Measurements from ENCODE around the gene PP2D1. TPM values are rescaled to one million over a fixed set of nuclear protein-coding genes. Genes with fewer than 3 reads are reported as not detected.
"Not testable (repeated sequence)": the region's sequence is repeated elsewhere in the genome, so short reads cannot be mapped to it uniquely, and the experiment has no call there.

PP2D1 gene
- total RNA-seq, 1 experiment from 2014 or later, result not detected

DNA sequence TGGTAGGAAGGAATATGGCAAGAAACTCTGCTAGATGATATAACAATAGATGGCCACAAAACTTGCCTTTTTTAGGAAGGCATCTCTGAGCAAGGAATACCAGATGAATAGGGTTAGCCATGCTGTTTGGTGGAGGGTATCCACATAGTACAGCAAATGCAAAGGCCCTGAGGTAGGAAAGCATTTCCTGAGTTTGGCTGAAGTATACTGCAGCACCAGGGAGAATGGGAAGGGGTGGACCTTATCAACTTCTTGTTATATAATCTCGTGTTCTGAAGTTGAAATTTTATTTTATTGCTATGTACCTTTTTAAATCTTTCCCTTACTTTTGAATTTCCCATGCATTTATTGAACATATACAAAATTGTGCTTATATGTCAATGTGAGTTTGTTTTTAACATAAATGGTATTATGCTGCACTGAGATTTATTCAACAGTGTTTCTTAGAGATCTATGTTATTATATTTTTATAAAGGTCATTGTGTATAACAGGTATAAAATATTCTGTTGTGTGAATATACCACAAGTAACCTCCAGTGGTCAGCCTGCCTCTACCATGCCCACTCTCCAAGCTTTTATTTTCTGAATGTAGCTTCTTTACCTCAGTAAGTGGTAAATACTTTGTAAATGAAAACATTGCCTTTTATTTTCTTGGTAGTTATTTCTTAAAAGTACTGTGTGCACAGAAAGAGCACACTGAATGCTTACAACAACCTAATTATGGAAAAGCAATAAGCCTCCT, 25.4 kb upstream of the PP2D1 start:
- no peaks in the 10 kb centered on the region for H3K9me3 ChIP-seq (ENCODE audit: low read depth, low read length, poor library complexity, severe bottlenecking)
- intact Hi-C loops (cut with micrococcal nuclease; ENCODE audit: unreplicated experiment), result loop anchor here (5.0 kb wide), 1 partner anchor 150 kb away; no protein-coding TSS in a partner anchor
- no peaks in the 10 kb centered on the region for H3K36me3 ChIP-seq (ENCODE audit: insufficient read depth, low read length, poor library complexity, severe bottlenecking)

DNA sequence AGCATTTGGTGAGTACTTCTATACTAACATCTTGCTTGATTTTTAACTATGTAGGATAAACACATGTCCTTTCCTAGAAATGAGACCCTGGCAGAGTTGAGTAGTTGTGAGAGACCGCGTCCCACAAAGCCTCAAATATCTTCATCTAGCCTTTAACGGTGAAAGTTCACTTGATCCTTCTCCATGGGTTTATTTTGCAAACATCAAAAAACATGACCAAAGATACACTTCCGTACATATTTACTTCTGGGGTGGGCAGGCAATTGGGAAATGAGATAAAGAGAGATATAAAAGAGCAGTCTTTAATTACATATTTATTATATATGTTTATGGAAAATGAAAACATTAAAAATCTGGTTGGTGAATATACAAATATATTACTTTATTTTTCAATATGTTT, 23.0 kb upstream of the PP2D1 start:
- POLR2A ChIA-PET (ENCODE audit: low non-redundant PET), result no interaction called here
- no TSS peak for BruUV-seq (replicated peaks)

More for the DNA sequence above, 25.4 kb upstream of the PP2D1 start:
- Histone ChIP-seq H3K27me3 (replicated peaks; ENCODE audit: insufficient read depth, low read depth, low read length, poor library complexity) (no peaks in the 10 kb centered on the region), H3K27ac (ENCODE audit: low read depth, low read length, poor library complexity, severe bottlenecking) (no peak overlapping the region), H3K4me3 (ENCODE audit: low read depth, low read length, poor library complexity, severe bottlenecking) (no peak overlapping the region), H3K4me1 (ENCODE audit: insufficient read depth, low read length, poor library complexity, severe bottlenecking) (peaks cover 7% of the 10 kb centered on the region)
- BruUV-seq (replicated peaks), result no TSS peak
- ChIA-PET CTCF (no interaction called here), POLR2A (ENCODE audit: low non-redundant PET) (no interaction called here)
- TF ChIP-seq, protein P1, sequence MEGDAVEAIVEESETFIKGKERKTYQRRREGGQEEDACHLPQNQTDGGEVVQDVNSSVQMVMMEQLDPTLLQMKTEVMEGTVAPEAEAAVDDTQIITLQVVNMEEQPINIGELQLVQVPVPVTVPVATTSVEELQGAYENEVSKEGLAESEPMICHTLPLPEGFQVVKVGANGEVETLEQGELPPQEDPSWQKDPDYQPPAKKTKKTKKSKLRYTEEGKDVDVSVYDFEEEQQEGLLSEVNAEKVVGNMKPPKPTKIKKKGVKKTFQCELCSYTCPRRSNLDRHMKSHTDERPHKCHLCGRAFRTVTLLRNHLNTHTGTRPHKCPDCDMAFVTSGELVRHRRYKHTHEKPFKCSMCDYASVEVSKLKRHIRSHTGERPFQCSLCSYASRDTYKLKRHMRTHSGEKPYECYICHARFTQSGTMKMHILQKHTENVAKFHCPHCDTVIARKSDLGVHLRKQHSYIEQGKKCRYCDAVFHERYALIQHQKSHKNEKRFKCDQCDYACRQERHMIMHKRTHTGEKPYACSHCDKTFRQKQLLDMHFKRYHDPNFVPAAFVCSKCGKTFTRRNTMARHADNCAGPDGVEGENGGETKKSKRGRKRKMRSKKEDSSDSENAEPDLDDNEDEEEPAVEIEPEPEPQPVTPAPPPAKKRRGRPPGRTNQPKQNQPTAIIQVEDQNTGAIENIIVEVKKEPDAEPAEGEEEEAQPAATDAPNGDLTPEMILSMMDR (conservative IDR thresholded peaks at IDR 0.05; ENCODE audit: low read depth, low read length), result no peak
- TF ChIP-seq EZH2 (IDR thresholded peaks at IDR 0.05; ENCODE audit: borderline replicate concordance, low read depth, low read length, poor library complexity, severe bottlenecking), result no peak
- DNase-seq (ENCODE audit: low spot score), result no peak

DNA sequence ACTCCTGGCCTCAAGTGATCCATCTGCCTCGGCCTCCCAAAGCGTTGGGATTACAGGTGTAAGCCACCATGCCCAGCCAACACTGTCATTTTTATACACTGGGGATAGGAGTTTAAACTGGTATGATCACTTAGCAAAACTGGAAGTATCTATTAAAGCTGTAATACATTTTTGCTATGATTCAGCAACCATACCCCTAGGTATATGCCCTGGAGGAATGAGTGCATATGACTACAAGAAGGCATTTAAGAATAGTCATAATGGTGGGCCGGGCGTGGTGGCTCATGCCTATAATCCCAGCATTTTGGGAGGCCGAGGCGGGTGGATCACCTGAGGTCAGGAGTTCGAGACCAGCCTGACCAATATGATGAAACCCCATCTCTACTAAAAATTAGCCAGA, 19.9 kb upstream of the PP2D1 start:
- intact Hi-C loops (cut with micrococcal nuclease; ENCODE audit: unreplicated experiment); CTCF ChIA-PET: not testable (repeated sequence)

More for the DNA sequence above, 23.0 kb upstream of the PP2D1 start:
- intact Hi-C loops (cut with micrococcal nuclease; ENCODE audit: unreplicated experiment), result loop anchor here (5.0 kb wide), 1 partner anchor 148 kb away; no protein-coding TSS in a partner anchor
- Histone ChIP-seq H3K4me3 (ENCODE audit: low read depth, low read length, poor library complexity, severe bottlenecking) (no peak overlapping the region), H3K27me3 (replicated peaks; ENCODE audit: insufficient read depth, low read depth, low read length, poor library complexity) (no peaks in the 10 kb centered on the region), H3K36me3 (ENCODE audit: insufficient read depth, low read length, poor library complexity, severe bottlenecking) (no peaks in the 10 kb centered on the region), H3K27ac (ENCODE audit: low read depth, low read length, poor library complexity, severe bottlenecking) (no peak overlapping the region), H3K4me1 (ENCODE audit: insufficient read depth, low read length, poor library complexity, severe bottlenecking) (no peaks in the 10 kb centered on the region), H3K9me3 (ENCODE audit: low read depth, low read length, poor library complexity, severe bottlenecking) (no peaks in the 10 kb centered on the region)
- CTCF ChIA-PET, result no interaction called here
- no peak for DNase-seq (ENCODE audit: low spot score)
- TF ChIP-seq EZH2 (IDR thresholded peaks at IDR 0.05; ENCODE audit: borderline replicate concordance, low read depth, low read length, poor library complexity, severe bottlenecking), result no peak

DNA sequence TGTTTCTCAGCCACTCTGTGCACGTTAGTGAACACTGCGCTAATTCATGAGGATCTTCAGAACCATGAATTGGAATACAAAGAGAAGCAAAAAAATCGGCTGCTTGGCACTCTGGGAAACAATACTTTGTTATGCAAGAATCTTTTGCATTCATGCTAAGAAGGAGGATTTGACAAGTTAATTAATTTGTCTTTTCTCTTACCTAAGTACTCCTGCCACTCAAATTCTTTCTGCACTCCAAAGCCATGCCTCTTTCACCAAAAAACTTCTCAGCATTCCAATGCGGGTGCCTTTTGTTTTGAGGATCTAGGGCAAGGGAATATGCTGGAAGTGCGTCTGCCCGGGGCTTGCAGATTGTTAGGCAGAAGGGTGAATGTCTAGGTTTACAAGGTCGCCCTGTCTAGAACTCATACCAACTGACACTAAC, 16.9 kb upstream of the PP2D1 start:
- BruUV-seq (replicated peaks), result no TSS peak
- H3K4me3 ChIP-seq (ENCODE audit: low read depth, low read length, poor library complexity, severe bottlenecking), result no peak overlapping the region
- H3K27ac ChIP-seq (ENCODE audit: low read depth, low read length, poor library complexity, severe bottlenecking), result no peak overlapping the region
- H3K4me1 ChIP-seq (ENCODE audit: insufficient read depth, low read length, poor library complexity, severe bottlenecking), result no peaks in the 10 kb centered on the region
- DNase-seq (ENCODE audit: low spot score), result no peak
- H3K9me3 ChIP-seq (ENCODE audit: low read depth, low read length, poor library complexity, severe bottlenecking), result no peaks in the 10 kb centered on the region
- H3K36me3 ChIP-seq (ENCODE audit: insufficient read depth, low read length, poor library complexity, severe bottlenecking), result no peaks in the 10 kb centered on the region
- intact Hi-C loops (cut with micrococcal nuclease; ENCODE audit: unreplicated experiment), result no loop called here
- TF ChIP-seq, protein P1 (conservative IDR thresholded peaks at IDR 0.05; ENCODE audit: low read depth, low read length), result no peak
- TF ChIP-seq EZH2 (IDR thresholded peaks at IDR 0.05; ENCODE audit: borderline replicate concordance, low read depth, low read length, poor library complexity, severe bottlenecking), result no peak
- CTCF ChIA-PET, result no interaction called here
- no peaks in the 10 kb centered on the region for H3K27me3 ChIP-seq (replicated peaks; ENCODE audit: insufficient read depth, low read depth, low read length, poor library complexity)
- POLR2A ChIA-PET (ENCODE audit: low non-redundant PET), result no interaction called here

More for the DNA sequence above, 19.9 kb upstream of the PP2D1 start:
- DNase-seq (ENCODE audit: low spot score); H3K9me3 ChIP-seq (ENCODE audit: low read depth, low read length, poor library complexity, severe bottlenecking); H3K36me3 ChIP-seq (ENCODE audit: insufficient read depth, low read length, poor library complexity, severe bottlenecking); H3K4me1 ChIP-seq (ENCODE audit: insufficient read depth, low read length, poor library complexity, severe bottlenecking); BruUV-seq (replicated peaks); H3K27ac ChIP-seq (ENCODE audit: low read depth, low read length, poor library complexity, severe bottlenecking); POLR2A ChIA-PET (ENCODE audit: low non-redundant PET); H3K4me3 ChIP-seq (ENCODE audit: low read depth, low read length, poor library complexity, severe bottlenecking); H3K27me3 ChIP-seq (replicated peaks; ENCODE audit: insufficient read depth, low read depth, low read length, poor library complexity): not testable (repeated sequence)

All from A673 (cell line).